GM13977 (cell line): ENCODE measurements around the gene LDLRAD3.

Experiments used
- DNase-seq: peaks from one replicate; pipeline ENCODE4 v3.0.0; 2012; ENCODE audit warnings: low spot score
- in situ Hi-C: fragments of 300-500 bp; cut with MboI; formaldehyde crosslinking; loops from one replicate; pipeline ENCODE4 v1.12.0; 2022; ENCODE audit warnings: low sequenced_read_pairs, low pct_unique_long_range_greater_than_20kb, mixed read lengths, inconsistent platforms; ENCODE audit not compliant: unreplicated experiment
- TF ChIP-seq, protein P1 (sequence below): IDR thresholded peaks from 2 replicates; pipeline ENCODE4 v1.5.1; 2012; ENCODE audit warnings: mild to moderate bottlenecking, control low read depth; ENCODE audit not compliant: insufficient read depth; ENCODE audit errors: extremely low read depth, missing control alignments

Gene LDLRAD3

DNA sequence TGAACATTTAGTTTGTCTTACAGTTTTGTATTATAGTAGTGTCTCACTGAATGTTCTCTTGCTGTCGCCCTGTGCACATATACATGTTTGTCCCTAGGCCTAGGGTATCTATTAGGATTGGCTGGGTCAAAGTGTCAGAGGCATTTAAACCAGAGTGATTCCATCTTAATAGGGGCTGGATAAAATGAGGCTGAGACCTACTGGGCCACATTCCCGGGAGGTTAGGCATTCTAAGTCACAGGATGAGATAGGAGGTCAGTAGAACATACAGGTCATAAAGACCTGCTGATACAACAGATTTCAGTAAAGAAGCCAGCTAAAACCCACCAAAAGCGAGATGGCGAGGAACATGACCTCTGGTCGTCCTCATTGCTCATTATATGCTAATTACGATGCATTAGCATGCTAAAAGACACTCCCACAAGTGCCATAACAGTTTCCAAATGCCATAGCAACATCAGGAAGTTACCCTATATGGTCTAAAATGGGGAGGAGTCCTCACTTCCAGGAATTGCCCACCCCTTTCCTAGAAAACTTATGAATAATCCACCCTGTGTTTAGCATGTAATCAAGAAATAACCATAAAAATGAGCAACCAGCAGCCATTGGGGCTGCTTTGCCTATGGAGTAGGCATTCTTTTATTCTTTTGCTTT, 82.6 kb downstream of the LDLRAD3 start:
- TF ChIP-seq, protein P1, sequence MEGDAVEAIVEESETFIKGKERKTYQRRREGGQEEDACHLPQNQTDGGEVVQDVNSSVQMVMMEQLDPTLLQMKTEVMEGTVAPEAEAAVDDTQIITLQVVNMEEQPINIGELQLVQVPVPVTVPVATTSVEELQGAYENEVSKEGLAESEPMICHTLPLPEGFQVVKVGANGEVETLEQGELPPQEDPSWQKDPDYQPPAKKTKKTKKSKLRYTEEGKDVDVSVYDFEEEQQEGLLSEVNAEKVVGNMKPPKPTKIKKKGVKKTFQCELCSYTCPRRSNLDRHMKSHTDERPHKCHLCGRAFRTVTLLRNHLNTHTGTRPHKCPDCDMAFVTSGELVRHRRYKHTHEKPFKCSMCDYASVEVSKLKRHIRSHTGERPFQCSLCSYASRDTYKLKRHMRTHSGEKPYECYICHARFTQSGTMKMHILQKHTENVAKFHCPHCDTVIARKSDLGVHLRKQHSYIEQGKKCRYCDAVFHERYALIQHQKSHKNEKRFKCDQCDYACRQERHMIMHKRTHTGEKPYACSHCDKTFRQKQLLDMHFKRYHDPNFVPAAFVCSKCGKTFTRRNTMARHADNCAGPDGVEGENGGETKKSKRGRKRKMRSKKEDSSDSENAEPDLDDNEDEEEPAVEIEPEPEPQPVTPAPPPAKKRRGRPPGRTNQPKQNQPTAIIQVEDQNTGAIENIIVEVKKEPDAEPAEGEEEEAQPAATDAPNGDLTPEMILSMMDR = no peak
- in situ Hi-C loops = no loop called here
- DNase-seq = no peak

DNA sequence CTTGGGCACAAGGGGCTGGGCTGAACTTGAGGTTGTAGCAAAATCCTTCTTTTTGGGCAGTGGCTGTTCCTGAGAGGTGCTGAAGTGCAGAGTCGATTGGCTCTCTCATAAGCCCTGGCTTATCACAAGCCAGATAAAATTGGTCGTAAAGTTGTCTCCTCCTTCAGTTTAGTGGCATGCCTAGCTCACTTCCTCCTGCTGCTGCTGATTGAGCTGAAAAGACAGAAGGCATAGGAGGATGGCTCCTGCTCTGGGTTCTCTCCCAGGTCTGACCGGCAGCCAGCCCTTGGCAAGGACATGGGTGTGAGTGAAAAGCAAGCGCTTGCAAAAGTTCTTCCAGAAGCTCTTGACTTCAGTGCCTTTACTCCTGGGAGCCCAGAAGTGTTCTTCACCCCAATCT, 83.9 kb downstream of the LDLRAD3 start:
- TF ChIP-seq, protein P1 = no peak
- in situ Hi-C loops = no loop called here
- DNase-seq = no peak

DNA sequence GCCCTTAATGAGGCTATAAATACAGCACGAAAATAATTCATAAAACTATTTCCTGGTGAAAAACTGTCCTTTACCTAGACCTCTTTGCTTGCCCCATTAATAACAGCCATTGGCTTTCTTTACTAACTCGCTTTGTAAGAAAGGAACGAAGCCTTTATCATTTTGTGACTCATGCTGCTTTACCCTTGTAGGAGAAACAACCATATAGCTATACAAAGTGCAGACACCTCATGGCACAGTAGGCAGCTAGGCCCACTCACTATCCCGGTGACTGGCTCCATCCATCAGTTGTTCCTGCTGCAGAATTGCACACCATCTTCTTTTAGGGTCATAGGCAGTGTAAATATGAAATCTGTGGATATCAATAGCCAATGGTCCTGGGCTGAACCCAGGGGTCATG, 85.8 kb downstream of the LDLRAD3 start:
- TF ChIP-seq, protein P1 = no peak
- in situ Hi-C loops = no loop called here
- DNase-seq = no peak

DNA sequence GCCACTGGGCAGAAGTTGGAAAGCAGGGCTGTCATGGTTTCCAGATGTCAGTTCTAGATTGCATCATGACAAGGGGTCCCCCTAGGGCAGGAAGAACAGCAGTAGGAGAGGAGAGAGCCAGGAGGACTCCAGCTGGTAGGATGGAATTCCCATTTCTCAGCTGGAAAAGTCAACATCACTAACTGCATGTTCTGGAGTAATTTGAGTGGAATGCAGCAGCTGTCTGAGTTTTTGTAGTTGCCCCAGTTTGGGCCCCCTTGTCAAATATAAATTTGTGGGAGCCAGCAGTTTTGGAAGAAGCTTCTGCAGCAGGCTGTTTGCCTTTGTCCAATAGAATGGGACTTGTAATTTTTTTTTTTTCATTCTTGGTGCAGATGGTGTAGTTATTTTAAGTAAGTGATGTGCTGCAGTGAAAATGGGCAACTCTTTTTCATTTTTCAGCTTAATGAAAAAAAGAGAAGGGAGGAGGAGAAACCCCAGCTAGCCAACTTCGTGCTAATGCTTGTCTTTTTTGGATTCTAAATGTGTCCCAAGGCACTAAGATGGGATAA, 86.9 kb downstream of the LDLRAD3 start:
- TF ChIP-seq, protein P1 = no peak
- no peak for DNase-seq
- in situ Hi-C loops = no loop called here

DNA sequence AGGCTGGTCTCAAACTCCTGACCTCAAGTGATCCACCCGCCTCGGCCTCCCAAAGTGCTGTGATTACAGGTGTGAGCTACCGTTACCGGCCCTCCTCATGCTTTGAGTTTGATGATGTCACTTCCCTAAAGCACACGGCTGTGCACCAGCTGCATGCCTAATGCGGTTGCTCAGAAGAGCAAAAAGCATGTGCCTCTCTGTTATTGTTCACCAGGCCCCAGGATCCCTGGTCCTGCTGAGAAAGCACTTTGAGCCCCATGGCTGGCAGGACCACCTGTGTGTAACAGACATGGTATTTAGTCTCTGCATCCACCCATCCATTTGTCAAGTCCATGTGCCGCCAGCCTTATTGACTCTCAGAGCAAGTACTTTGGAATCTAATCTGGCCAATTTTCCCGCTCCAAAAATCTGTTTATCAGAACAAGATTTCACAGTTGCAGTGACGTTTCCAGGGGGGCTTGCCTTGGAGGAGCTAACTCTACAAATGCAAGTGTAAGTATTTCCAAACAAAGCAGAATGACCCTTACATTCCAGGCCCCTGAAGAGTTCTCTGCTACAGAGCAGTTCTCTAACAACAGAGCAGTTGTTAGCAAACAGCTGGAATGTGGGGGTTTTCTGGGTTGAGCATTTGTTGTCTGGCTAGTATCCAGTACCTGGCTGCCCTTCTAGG, 89.4 kb downstream of the LDLRAD3 start:
- DNase-seq = no peak
- in situ Hi-C loops = no loop called here
- TF ChIP-seq, protein P1 = no peak

DNA sequence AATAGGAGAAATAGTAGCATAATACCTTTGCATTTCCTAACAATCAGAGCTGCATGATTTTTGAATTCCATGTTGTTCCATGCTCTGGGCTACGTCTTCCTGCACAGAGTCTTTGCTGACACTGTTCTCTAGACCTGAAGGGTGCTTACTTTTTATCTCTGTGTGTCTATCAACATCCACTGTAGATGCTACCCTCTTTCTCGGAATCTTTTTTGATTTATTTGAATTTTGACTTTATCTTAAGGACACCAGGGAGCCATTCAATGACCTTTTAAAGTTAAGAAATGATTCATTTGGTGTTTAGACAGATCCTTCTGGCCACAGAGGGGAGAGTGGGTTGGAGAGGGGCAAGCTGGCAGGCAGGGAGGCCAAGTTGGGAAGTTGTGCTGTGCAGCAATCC, 90.1 kb downstream of the LDLRAD3 start:
- TF ChIP-seq, protein P1 = no peak
- no peak for DNase-seq
- in situ Hi-C loops = no loop called here
